T-cell (primary cell): Measurements from ENCODE around the gene DNAH6. TPM values are rescaled to one million over a fixed set of nuclear protein-coding genes. Genes with fewer than 3 reads are reported as not detected.
A peak's percentile ranks its signal among the peaks of the same experiment; 100 is the strongest.
"Not testable (repeated sequence)": the region's sequence is repeated elsewhere in the genome, so short reads cannot be mapped to it uniquely, and the experiment has no call there.

Experiments
- ATAC-seq, 4 experiments: fragments of 200-7000 bp in 3 of 4; fragments of 150-1000 bp in 1 of 4; cut with Tn5 transposase; replicated peaks in 1 of 4; 1 replicate in 3 of 4; 2 replicates in 1 of 4; pipeline ENCODE4 v1.10.0; 2021; ENCODE audit warnings: moderate library complexity in 3 of 4, mild to moderate bottlenecking in 2 of 4, moderate number of reproducible peaks in 1 of 4
- CTCF ChIA-PET, 2 donors: fragments of 300-600 bp; sonication (Branson Sonifier 250); formaldehyde crosslinking; loops; one replicate each; lab custom pipeline; 2022; ENCODE audit warnings: antibody characterized with exemption in 2 of 2; lab: Charles Lee
- POLR2A ChIA-PET, 2 donors: fragments of 300-600 bp; sonication (Branson Sonifier 250); formaldehyde crosslinking; loops; one replicate each; lab custom pipeline; 2022; ENCODE audit warnings: antibody characterized with exemption in 2 of 2; lab: Charles Lee
- DNase-seq, 35 experiments: peaks; one replicate each; pipeline versions ENCODE4 v3.0.0 to v3.0.0-alpha.2; 2013 to 2023
- H3K27ac ChIP-seq: one replicate; pipeline ENCODE4 v1.5.1; 2013; ENCODE audit warnings: low read length
- H3K27me3 ChIP-seq, 2 experiments: replicated peaks in 1 of 2; 1 replicate in 1 of 2; 2 replicates in 1 of 2; pipeline versions ENCODE4 v1.6.1 to v1.7.0; 2013; ENCODE audit warnings: low read length in 1 of 2, mixed read lengths in 1 of 2; ENCODE audit not compliant: control insufficient read depth in 2 of 2, insufficient read depth in 2 of 2; ENCODE audit errors: extremely low read depth in 1 of 2
- H3K36me3 ChIP-seq, 2 donors: 1 replicate in 1 of 2; 2 replicates in 1 of 2; pipeline versions ENCODE4 v1.6.1 to v1.7.0; 2013; ENCODE audit warnings: low read length in 1 of 2; ENCODE audit not compliant: control insufficient read depth in 2 of 2, insufficient read depth in 1 of 2; ENCODE audit errors: extremely low read depth in 1 of 2
- H3K4me1 ChIP-seq, 2 experiments: 1 replicate in 1 of 2; 2 replicates in 1 of 2; pipeline versions ENCODE4 v1.6.1 to v1.7.0; 2013; ENCODE audit warnings: low read length in 2 of 2, mixed read lengths in 1 of 2; ENCODE audit not compliant: insufficient read depth in 2 of 2, control insufficient read depth in 1 of 2; ENCODE audit errors: extremely low read depth in 1 of 2
- H3K4me3 ChIP-seq, 2 donors: 1 replicate in 1 of 2; 2 replicates in 1 of 2; pipeline versions ENCODE4 v1.5.1 to v1.7.0; 2013; ENCODE audit warnings: mild to moderate bottlenecking in 2 of 2, low read length in 1 of 2, moderate library complexity in 1 of 2; ENCODE audit not compliant: control insufficient read depth in 1 of 2; ENCODE audit errors: extremely low read depth in 1 of 2
- H3K9me3 ChIP-seq: 2 replicates; pipeline ENCODE4 v1.7.0; 2013
- H3K27ac Mint-ChIP-seq, 2 donors: one replicate each; pipeline ENCODE4 v1.8.0; 2020 to 2021; ENCODE audit warnings: mild to moderate bottlenecking in 2 of 2, mixed read lengths in 2 of 2
- H3K27me3 Mint-ChIP-seq, 2 donors: one replicate each; pipeline ENCODE4 v1.8.0; 2021 to 2022; ENCODE audit warnings: mixed read lengths in 2 of 2
- H3K36me3 Mint-ChIP-seq: one replicate; pipeline ENCODE4 v1.8.0; 2021; ENCODE audit warnings: mixed read lengths
- H3K4me1 Mint-ChIP-seq, 3 donors: one replicate each; pipeline ENCODE4 v1.8.0; 2020 to 2022; ENCODE audit warnings: mixed read lengths in 3 of 3, mild to moderate bottlenecking in 1 of 3
- H3K4me3 Mint-ChIP-seq, 3 donors: one replicate each; pipeline ENCODE4 v1.8.0; 2020 to 2022; ENCODE audit warnings: mild to moderate bottlenecking in 3 of 3, mixed read lengths in 3 of 3, moderate library complexity in 3 of 3
- H3K9me3 Mint-ChIP-seq, 3 donors: one replicate each; pipeline ENCODE4 v1.8.0; 2020 to 2022; ENCODE audit warnings: mixed read lengths in 3 of 3
- WGBS: methylation state at CpG from one replicate; pipeline ENCODE4 v1.1.5; 2013; ENCODE audit warnings: missing lambda C conversion rate; ENCODE audit not compliant: insufficient coverage; 5-methylcytosine and 5-hydroxymethylcytosine counted together
- total RNA-seq, 35 experiments: library from RNA in 6 of 35; stranded (reverse) in 6 of 35; fragments of 120-200 nt in 1 of 35; gene quantifications; one replicate each; pipeline versions ENCODE4 v1.2.1 to v1.2.4 and lab custom pipeline; 2013 to 2026

Gene DNAH6
- total RNA-seq, 5 donors from 2014 or later (not counting 1 experiment from before 2014, with no cell fraction given): 0.44 to 2.0 (median 1.2) TPM

GRCh38 chr2:84757648-84758047 lies 241.3 kb downstream of the DNAH6 start:
- POLR2A ChIA-PET: no interaction called here
- Mint-ChIP-seq H3K4me3 (no peak overlapping the region), H3K27ac (no peak overlapping the region)

GRCh38 chr2:84766791-84767190 lies 250.5 kb downstream of the DNAH6 start:
- peaks cover 9 to 20% (median 11%) of the 10 kb centered on the region in 3 donors for H3K4me1 Mint-ChIP-seq
- H3K27me3 Mint-ChIP-seq: no peaks in the 10 kb centered on the region
- H3K9me3 ChIP-seq: peaks cover 5% of the 10 kb centered on the region
- no peaks in the 10 kb centered on the region for H3K27me3 ChIP-seq
- no peak overlapping the region for H3K4me3 ChIP-seq
- DNase-seq: no peak
- WGBS: no CpG with 5 or more reads among the region's 2 CpGs
- H3K27ac ChIP-seq: no peak overlapping the region
- peaks cover 6 to 18% (median 8%) of the 10 kb centered on the region in 3 donors for H3K9me3 Mint-ChIP-seq
- H3K36me3 Mint-ChIP-seq: peaks cover 16% of the 10 kb centered on the region
- no peaks in the 10 kb centered on the region for H3K4me1 ChIP-seq
- ChIA-PET CTCF (no interaction called here), POLR2A (no interaction called here)
- no peak overlapping the region for H3K27ac Mint-ChIP-seq
- no peaks in the 10 kb centered on the region for H3K36me3 ChIP-seq
- H3K4me3 Mint-ChIP-seq: no peak overlapping the region
- no peak for ATAC-seq

More at GRCh38 chr2:84757648-84758047, 241.3 kb downstream of the DNAH6 start:
- Histone ChIP-seq H3K27me3 (no peaks in the 10 kb centered on the region), H3K27ac (no peak overlapping the region), H3K4me3 (no peak overlapping the region), H3K4me1 (peaks cover 0 to 15% of the 10 kb centered on the region in 2 experiments), H3K36me3 (no peaks in the 10 kb centered on the region), H3K9me3 (peaks cover 5% of the 10 kb centered on the region)
- Mint-ChIP-seq H3K27me3 (no peaks in the 10 kb centered on the region), H3K36me3 (no peaks in the 10 kb centered on the region), H3K9me3 (no peaks in the 10 kb centered on the region), H3K4me1 (peaks cover 28 to 41% (median 30%) of the 10 kb centered on the region in 3 donors)
- WGBS: 80% methylated on average over 1 of the region's 3 CpGs
- no peak for DNase-seq
- CTCF ChIA-PET: no interaction called here
- ATAC-seq: no peak

- Mint-ChIP-seq H3K36me3 (peaks cover 26% of the 10 kb centered on the region), H3K4me1 (peaks cover 0 to 12% (median 6%) of the 10 kb centered on the region in 3 donors), H3K4me3 (no peak overlapping the region), H3K27ac (peak overlapping the region in 1 of 2 donors; percentile 61), H3K27me3 (no peaks in the 10 kb centered on the region), H3K9me3 (peaks cover 14 to 37% (median 14%) of the 10 kb centered on the region in 3 donors)
- Histone ChIP-seq H3K36me3 (no peaks in the 10 kb centered on the region), H3K27me3 (no peaks in the 10 kb centered on the region), H3K9me3 (peaks cover 15% of the 10 kb centered on the region), H3K4me3 (no peak overlapping the region), H3K4me1 (no peaks in the 10 kb centered on the region), H3K27ac (no peak overlapping the region)
- ATAC-seq (no peak), DNase-seq (no peak)
- ChIA-PET POLR2A (no interaction called here), CTCF (no interaction called here)
- 100% methylated on average over 3 of the region's 4 CpGs for WGBS
Measured at GRCh38 chr2:84768840-84769239, 252.5 kb downstream of the DNAH6 start.

- no peak overlapping the region for H3K4me3 Mint-ChIP-seq
- H3K4me3 ChIP-seq: no peak overlapping the region
- peaks cover 39% of the 10 kb centered on the region for H3K36me3 Mint-ChIP-seq
Measured at GRCh38 chr2:84770280-84770679, 254.0 kb downstream of the DNAH6 start.

GRCh38 chr2:84771251-84771650 lies 255.0 kb downstream of the DNAH6 start:
- H3K9me3 Mint-ChIP-seq: peaks cover 23 to 58% (median 31%) of the 10 kb centered on the region in 3 donors
- CTCF ChIA-PET: interaction anchor here in 1 of 2 donors (0.7 kb wide), 1 partner anchor 310 kb away, joined by 3 read pairs; no protein-coding TSS in a partner anchor

More at GRCh38 chr2:84770280-84770679, 254.0 kb downstream of the DNAH6 start:
- WGBS: no CpG with 5 or more reads among the region's 1 CpG
- H3K4me1 Mint-ChIP-seq: peaks cover 0 to 12% (median 6%) of the 10 kb centered on the region in 3 donors
- CTCF ChIA-PET: no interaction called here
- DNase-seq (no peak), ATAC-seq (no peak)
- POLR2A ChIA-PET: no interaction called here
- no peak overlapping the region for H3K27ac ChIP-seq
- no peaks in the 10 kb centered on the region for H3K36me3 ChIP-seq
- H3K27ac Mint-ChIP-seq: no peak overlapping the region
- H3K4me1 ChIP-seq: no peaks in the 10 kb centered on the region
- H3K27me3 ChIP-seq: no peaks in the 10 kb centered on the region
- H3K9me3 ChIP-seq: peaks cover 15% of the 10 kb centered on the region
- H3K27me3 Mint-ChIP-seq: no peaks in the 10 kb centered on the region
- H3K9me3 Mint-ChIP-seq: peaks cover 23 to 51% (median 24%) of the 10 kb centered on the region in 3 donors

GRCh38 chr2:84773562-84773961 lies 257.3 kb downstream of the DNAH6 start:
- H3K27ac Mint-ChIP-seq, H3K27me3 Mint-ChIP-seq, DNase-seq, ATAC-seq, H3K27ac ChIP-seq, H3K27me3 ChIP-seq, H3K4me3 ChIP-seq, H3K36me3 ChIP-seq, CTCF ChIA-PET, H3K4me3 Mint-ChIP-seq: not testable (repeated sequence)
- no CpG with 5 or more reads among the region's 3 CpGs for WGBS
- Histone ChIP-seq H3K9me3 (peaks cover 15% of the 10 kb centered on the region), H3K4me1 (peaks cover under 1 to 13% of the 10 kb centered on the region in 2 experiments)
- POLR2A ChIA-PET: interaction anchor here in 1 of 2 donors (1.1 kb wide), 1 partner anchor 183 kb away, joined by 4 read pairs; no protein-coding TSS in a partner anchor
- Mint-ChIP-seq H3K4me1 (peaks cover 7 to 13% (median 12%) of the 10 kb centered on the region in 3 donors), H3K9me3 (peaks cover 23 to 63% (median 37%) of the 10 kb centered on the region in 3 donors), H3K36me3 (peaks cover 48% of the 10 kb centered on the region)

More at GRCh38 chr2:84771251-84771650, 255.0 kb downstream of the DNAH6 start:
- no peak overlapping the region for H3K27ac ChIP-seq
- no peak for DNase-seq
- no CpG with 5 or more reads among the region's 1 CpG for WGBS
- H3K36me3 Mint-ChIP-seq: peaks cover 45% of the 10 kb centered on the region
- POLR2A ChIA-PET: interaction anchor here in 1 of 2 donors (0.6 kb wide), 1 partner anchor 251 kb away, joined by 6 read pairs; no protein-coding TSS in a partner anchor
- H3K4me1 Mint-ChIP-seq: peaks cover 0 to 12% (median 6%) of the 10 kb centered on the region in 3 donors
- H3K27me3 ChIP-seq: no peaks in the 10 kb centered on the region
- no peaks in the 10 kb centered on the region for H3K27me3 Mint-ChIP-seq
- no peaks in the 10 kb centered on the region for H3K36me3 ChIP-seq
- H3K4me1 ChIP-seq: no peaks in the 10 kb centered on the region
- peaks cover 15% of the 10 kb centered on the region for H3K9me3 ChIP-seq
- no peak overlapping the region for H3K4me3 Mint-ChIP-seq
- no peak for ATAC-seq
- H3K4me3 ChIP-seq: no peak overlapping the region
- no peak overlapping the region for H3K27ac Mint-ChIP-seq
